Panc1 (cell line): ENCODE data around the gene TMEM45A. TPM values are rescaled to one million over a fixed set of nuclear protein-coding genes. Genes with fewer than 3 reads are reported as not detected.

ENCODE experiments used
- ATAC-seq: fragments of 200-7000 bp; cut with Tn5 transposase; 2 replicates; pipeline ENCODE4 v1.9.1; 2020; ENCODE audit warnings: mild to moderate bottlenecking, moderate library complexity
- BruUV-seq: library from RNA; stranded (reverse); fragments of 400-500 nt; replicated peaks from 2 replicates; lab custom pipeline; 2021; lab: Mats Ljungman, UMichigan
- CTCF ChIA-PET: fragments of 300-600 bp; sonication (Branson Sonifier 250); formaldehyde crosslinking; loops from one replicate; lab custom pipeline; 2022; ENCODE audit warnings: antibody characterized with exemption; lab: Charles Lee
- POLR2A ChIA-PET: fragments of 300-600 bp; sonication (Branson Sonifier 250); formaldehyde crosslinking; loops from one replicate; lab custom pipeline; 2022; ENCODE audit warnings: antibody characterized with exemption; lab: Charles Lee
- DNase-seq: peaks from one replicate; pipeline ENCODE4 v3.0.0-alpha.2; 2010; ENCODE audit warnings: low read depth, low spot score
- H3K27ac ChIP-seq: 2 replicates; pipeline ENCODE4 v1.5.1; 2011; ENCODE audit warnings: mild to moderate bottlenecking, low read length, inconsistent platforms
- H3K27me3 ChIP-seq: fragments of 200-500 bp; sonication (Bioruptor generic); 2 replicates; pipeline ENCODE4 v1.6.0; 2014; ENCODE audit warnings: low read length, inconsistent platforms; ENCODE audit not compliant: control insufficient read depth, insufficient read depth
- H3K36me3 ChIP-seq: fragments of 200-500 bp; sonication (Bioruptor generic); 2 replicates; pipeline ENCODE4 v1.5.1; 2014; ENCODE audit warnings: inconsistent platforms, mild to moderate bottlenecking, low read length, moderate library complexity; ENCODE audit not compliant: control insufficient read depth, insufficient read depth
- H3K4me1 ChIP-seq: 2 replicates; pipeline ENCODE4 v1.5.1; 2011; ENCODE audit warnings: inconsistent platforms, mild to moderate bottlenecking, low read length, moderate library complexity; ENCODE audit not compliant: control insufficient read depth, insufficient read depth
- H3K4me3 ChIP-seq, 2 experiments: 2 replicates each; pipeline ENCODE4 v1.5.1; 2011 to 2012; ENCODE audit warnings: low read depth in 2 of 2, low read length in 2 of 2, mild to moderate bottlenecking in 2 of 2, inconsistent platforms in 1 of 2, moderate library complexity in 1 of 2
- H3K9me3 ChIP-seq: fragments of 200-500 bp; sonication (Bioruptor generic); 2 replicates; pipeline ENCODE4 v1.5.1; 2014; ENCODE audit warnings: low read depth, mild to moderate bottlenecking, inconsistent platforms, low read length, moderate library complexity; ENCODE audit not compliant: control insufficient read depth, insufficient read depth
- CTCF ChIP-seq: fragments of 450-650 bp; IDR thresholded peaks from 2 replicates; pipeline ENCODE4 v1.5.1; 2017; ENCODE audit warnings: mild to moderate bottlenecking
- POLR2AphosphoS5 ChIP-seq: IDR thresholded peaks from 2 replicates; pipeline ENCODE4 v1.6.1; 2012; ENCODE audit warnings: mild to moderate bottlenecking, low read depth, low read length, moderate library complexity
- REST ChIP-seq, 2 experiments: IDR thresholded peaks; 2 replicates each; pipeline ENCODE4 v1.6.1; 2011 to 2012; ENCODE audit warnings: low read depth in 2 of 2, control low read depth in 1 of 2, low read length in 1 of 2, mild to moderate bottlenecking in 1 of 2, moderate library complexity in 1 of 2; ENCODE audit not compliant: insufficient read depth in 1 of 2
- SIN3A ChIP-seq: IDR thresholded peaks from 2 replicates; pipeline ENCODE4 v1.6.1; 2012; ENCODE audit warnings: low read depth, mild to moderate bottlenecking, low read length, moderate library complexity, borderline replicate concordance; ENCODE audit not compliant: insufficient read depth
- TCF7L2 ChIP-seq: IDR thresholded peaks from 2 replicates; pipeline ENCODE4 v1.6.1; 2011; ENCODE audit warnings: mild to moderate bottlenecking, low read depth, low read length, inconsistent platforms
- in situ Hi-C: cut with HindIII; loops from 2 replicates; pipeline ENCODE4 v1.10.0; 2016; ENCODE audit warnings: low sequenced_read_pairs, low pct_unique_long_range_greater_than_20kb
- intact Hi-C: fragments of 100-400 bp; cut with micrococcal nuclease; formaldehyde crosslinking; loops from one replicate; pipeline ENCODE4 v1.10.0; 2022; ENCODE audit not compliant: unreplicated experiment
- total RNA-seq: library from RNA; stranded (reverse); gene quantifications from one replicate; pipeline ENCODE4 v1.2.1, GENCODE V29; 2021; ENCODE audit not compliant: unreplicated experiment

Gene TMEM45A
- total RNA-seq, 1 experiment from 2014 or later, result 8.6 TPM

- no peak overlapping the region for H3K27ac ChIP-seq
- H3K36me3 ChIP-seq, result no peaks in the 10 kb centered on the region
- CTCF ChIA-PET, result no interaction called here
- BruUV-seq, result no TSS peak
- no peak for TF ChIP-seq SIN3A
- no peaks in the 10 kb centered on the region for H3K9me3 ChIP-seq
- in situ Hi-C loops (no loop called here), intact Hi-C loops (no loop called here)
- ATAC-seq (no peak), DNase-seq (no peak)
- no peak overlapping the region for H3K4me3 ChIP-seq
- POLR2A ChIA-PET, result no interaction called here
- no peaks in the 10 kb centered on the region for H3K4me1 ChIP-seq
- H3K27me3 ChIP-seq, result peaks cover 3% of the 10 kb centered on the region
These were observed 33.6 kb upstream of the TMEM45A start for GRCh38 chr3:100458814-100459213.

GRCh38 chr3:100463002-100463401, 29.4 kb upstream of the TMEM45A start:
- no peaks in the 10 kb centered on the region; the same call in 1 of the 2 replicates for H3K27me3 ChIP-seq
- BruUV-seq, result no TSS peak
- H3K4me1 ChIP-seq, result no peaks in the 10 kb centered on the region
- no peaks in the 10 kb centered on the region for H3K36me3 ChIP-seq
- ATAC-seq, result peak; percentile 92
- H3K9me3 ChIP-seq, result no peaks in the 10 kb centered on the region
- intact Hi-C loops (loop anchor here (1.0 kb wide), 1 partner anchor 127 kb away; no protein-coding TSS in a partner anchor), in situ Hi-C loops (no loop called here)
- TF ChIP-seq POLR2AphosphoS5, result no peak
- peak; percentile 79 for TF ChIP-seq CTCF
- POLR2A ChIA-PET, result no interaction called here
- CTCF ChIA-PET, result interaction anchor here (0.5 to 2.0 kb wide), 29 partner anchors 12 to 1169 kb away, joined by 3 to 18 read pairs (median 4); partner anchors contain the start of genes TFG and TMEM45A
- no peak overlapping the region for H3K4me3 ChIP-seq
- DNase-seq, result peak; percentile 30
- H3K27ac ChIP-seq, result no peak overlapping the region

GRCh38 chr3:100463646-100464155, 28.7 kb upstream of the TMEM45A start:
- BruUV-seq, result no TSS peak
- ATAC-seq (no peak), DNase-seq (no peak)
- CTCF ChIA-PET, result interaction anchor here (0.7 to 2.0 kb wide), 4 partner anchors 98 to 171 kb away, joined by 3 to 18 read pairs (median 4); no protein-coding TSS in a partner anchor
- no peaks in the 10 kb centered on the region for H3K4me1 ChIP-seq
- no peaks in the 10 kb centered on the region for H3K36me3 ChIP-seq
- in situ Hi-C loops (no loop called here), intact Hi-C loops (loop anchor here (1.0 kb wide), 1 partner anchor 127 kb away; no protein-coding TSS in a partner anchor)
- TF ChIP-seq SIN3A (no peak), POLR2AphosphoS5 (no peak), TCF7L2 (no peak), REST (IDR thresholded peaks at IDR 0.05; ENCODE audit: insufficient read depth in 1 of 2, low read depth in 2 of 2, low read length in 1 of 2) (no peak), CTCF (no peak)
- H3K4me3 ChIP-seq, result no peak overlapping the region
- no peak overlapping the region for H3K27ac ChIP-seq
- POLR2A ChIA-PET, result no interaction called here
- no peaks in the 10 kb centered on the region; the same call in 1 of the 2 replicates for H3K27me3 ChIP-seq
- H3K9me3 ChIP-seq, result no peaks in the 10 kb centered on the region
